Calu3 (cell line): ENCODE results near the gene PRRG4. TPM values are rescaled to one million over a fixed set of nuclear protein-coding genes. Genes with fewer than 3 reads are reported as not detected.

Experiments
- BruUV-seq: library from RNA; stranded (reverse); fragments of 400-500 nt; replicated peaks from 2 replicates; lab custom pipeline; 2021; lab: Mats Ljungman, UMichigan
- CTCF ChIA-PET: fragments of 300-600 bp; sonication (Branson Sonifier 250); formaldehyde crosslinking; loops from one replicate; lab custom pipeline; 2022; ENCODE audit warnings: antibody characterized with exemption; lab: Charles Lee
- DNase-seq: peaks from one replicate; pipeline ENCODE4 v3.0.0; 2022
- H3K27ac Mint-ChIP-seq: one replicate; pipeline ENCODE4 v1.8.0; 2022; ENCODE audit warnings: mixed read lengths; ENCODE audit not compliant: unreplicated experiment
- H3K27me3 Mint-ChIP-seq: one replicate; pipeline ENCODE4 v1.8.0; 2022; ENCODE audit warnings: mixed read lengths; ENCODE audit not compliant: unreplicated experiment
- H3K36me3 Mint-ChIP-seq: one replicate; pipeline ENCODE4 v1.8.0; 2022; ENCODE audit warnings: mild to moderate bottlenecking, moderate library complexity, mixed read lengths; ENCODE audit not compliant: insufficient read depth, unreplicated experiment
- H3K4me1 Mint-ChIP-seq: one replicate; pipeline ENCODE4 v1.8.0; 2022; ENCODE audit warnings: mild to moderate bottlenecking, low read depth, mixed read lengths; ENCODE audit not compliant: unreplicated experiment
- H3K4me3 Mint-ChIP-seq: one replicate; pipeline ENCODE4 v1.8.0; 2022; ENCODE audit warnings: mild to moderate bottlenecking, low read depth, moderate library complexity, mixed read lengths; ENCODE audit not compliant: unreplicated experiment
- H3K9me3 Mint-ChIP-seq: one replicate; pipeline ENCODE4 v1.8.0; 2022; ENCODE audit warnings: low read depth, mixed read lengths; ENCODE audit not compliant: unreplicated experiment
- intact Hi-C: fragments of 100-400 bp; cut with micrococcal nuclease; formaldehyde crosslinking; loops from one replicate; pipeline ENCODE4 v1.10.0; 2022; ENCODE audit not compliant: unreplicated experiment
- total RNA-seq: library from RNA; stranded (reverse); gene quantifications from 2 replicates; pipeline ENCODE4 v1.2.3, GENCODE V29; 2022
- TF ChIP-seq, protein P1 (sequence below): fragments of 200-600 bp; IDR thresholded peaks from one replicate; pipeline ENCODE4 v1.8.0; 2022; ENCODE audit warnings: antibody characterized with exemption; ENCODE audit not compliant: unreplicated experiment

PRRG4 gene
- total RNA-seq, 1 experiment from 2014 or later = 22.9 TPM

DNA sequence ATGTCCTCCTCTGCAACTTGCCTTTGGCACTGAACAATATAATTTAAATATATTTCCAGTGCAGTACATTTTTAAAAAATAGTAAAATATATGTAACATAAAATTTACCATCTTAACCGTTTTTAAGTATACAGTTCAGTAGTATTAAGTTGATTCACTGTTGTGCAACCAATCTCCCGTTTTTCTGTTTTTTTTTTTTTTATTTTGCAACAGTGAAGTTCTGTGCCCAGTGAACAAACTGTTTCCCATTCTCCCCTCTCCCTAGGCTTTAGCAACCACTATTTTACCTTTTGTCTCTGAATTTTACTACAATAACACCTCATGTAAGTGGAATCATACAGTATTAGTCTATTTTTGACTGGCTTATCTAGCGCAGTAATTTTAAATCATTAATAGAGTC lies 13.8 kb downstream of the PRRG4 start:
- Mint-ChIP-seq H3K27ac (no peak overlapping the region), H3K36me3 (peaks cover 21% of the 10 kb centered on the region), H3K9me3 (no peaks in the 10 kb centered on the region), H3K4me1 (no peaks in the 10 kb centered on the region), H3K27me3 (no peaks in the 10 kb centered on the region), H3K4me3 (no peak overlapping the region)
- DNase-seq = no peak
- TF ChIP-seq, protein P1, sequence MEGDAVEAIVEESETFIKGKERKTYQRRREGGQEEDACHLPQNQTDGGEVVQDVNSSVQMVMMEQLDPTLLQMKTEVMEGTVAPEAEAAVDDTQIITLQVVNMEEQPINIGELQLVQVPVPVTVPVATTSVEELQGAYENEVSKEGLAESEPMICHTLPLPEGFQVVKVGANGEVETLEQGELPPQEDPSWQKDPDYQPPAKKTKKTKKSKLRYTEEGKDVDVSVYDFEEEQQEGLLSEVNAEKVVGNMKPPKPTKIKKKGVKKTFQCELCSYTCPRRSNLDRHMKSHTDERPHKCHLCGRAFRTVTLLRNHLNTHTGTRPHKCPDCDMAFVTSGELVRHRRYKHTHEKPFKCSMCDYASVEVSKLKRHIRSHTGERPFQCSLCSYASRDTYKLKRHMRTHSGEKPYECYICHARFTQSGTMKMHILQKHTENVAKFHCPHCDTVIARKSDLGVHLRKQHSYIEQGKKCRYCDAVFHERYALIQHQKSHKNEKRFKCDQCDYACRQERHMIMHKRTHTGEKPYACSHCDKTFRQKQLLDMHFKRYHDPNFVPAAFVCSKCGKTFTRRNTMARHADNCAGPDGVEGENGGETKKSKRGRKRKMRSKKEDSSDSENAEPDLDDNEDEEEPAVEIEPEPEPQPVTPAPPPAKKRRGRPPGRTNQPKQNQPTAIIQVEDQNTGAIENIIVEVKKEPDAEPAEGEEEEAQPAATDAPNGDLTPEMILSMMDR = no peak
- CTCF ChIA-PET = interaction anchor here (0.5 kb wide), 1 partner anchor 85 kb away, joined by 4 read pairs; no protein-coding TSS in a partner anchor
- intact Hi-C loops = no loop called here
- no TSS peak for BruUV-seq

DNA sequence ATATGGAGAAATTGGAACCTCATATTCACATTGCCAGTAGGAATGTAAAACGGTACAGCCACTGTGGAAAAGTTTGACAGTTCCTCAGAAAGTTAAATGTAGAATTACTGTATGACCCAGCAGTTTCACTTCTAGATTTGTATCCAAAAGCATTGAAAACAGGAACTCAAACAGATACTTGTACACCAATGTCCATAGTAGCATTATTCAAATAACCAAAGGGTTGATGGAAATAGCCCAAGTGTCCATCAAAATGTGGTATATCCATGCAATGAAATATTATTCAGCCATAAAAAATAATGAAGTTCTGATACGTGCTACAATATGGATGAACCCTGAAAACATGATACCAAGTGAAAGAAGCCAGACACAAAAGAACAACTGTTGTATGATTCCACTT lies 17.8 kb downstream of the PRRG4 start:
- TF ChIP-seq, protein P1 = no peak
- H3K27me3 Mint-ChIP-seq = no peaks in the 10 kb centered on the region
- BruUV-seq = no TSS peak
- CTCF ChIA-PET = no interaction called here
- no peak for DNase-seq
- H3K36me3 Mint-ChIP-seq = peaks cover 9% of the 10 kb centered on the region
- H3K4me1 Mint-ChIP-seq = no peaks in the 10 kb centered on the region
- intact Hi-C loops = no loop called here
- H3K9me3 Mint-ChIP-seq = no peaks in the 10 kb centered on the region
- H3K4me3 Mint-ChIP-seq = no peak overlapping the region
- no peak overlapping the region for H3K27ac Mint-ChIP-seq

DNA sequence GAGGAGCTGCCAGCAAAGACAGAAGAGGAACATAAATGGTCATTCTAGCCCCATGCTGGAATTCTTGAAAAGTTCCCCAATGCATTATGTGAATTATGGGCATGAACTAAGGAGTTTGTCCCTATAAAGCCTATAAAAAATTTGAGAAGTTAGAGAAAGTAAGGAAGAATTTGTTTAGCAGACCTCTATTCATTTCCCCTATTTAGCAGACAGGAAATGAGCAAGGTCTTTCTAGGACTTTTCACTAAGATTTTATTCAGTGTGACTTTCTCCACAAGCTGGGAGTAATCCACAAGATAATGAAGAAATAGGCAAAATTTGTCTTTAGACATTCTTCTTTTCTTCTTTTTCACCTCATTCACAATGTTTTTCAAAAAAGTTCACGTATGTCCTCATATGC lies 20.0 kb downstream of the PRRG4 start:
- TF ChIP-seq, protein P1 = no peak
- peaks cover 17% of the 10 kb centered on the region for H3K36me3 Mint-ChIP-seq
- CTCF ChIA-PET = no interaction called here
- no peak for DNase-seq
- no peaks in the 10 kb centered on the region for H3K9me3 Mint-ChIP-seq
- intact Hi-C loops = no loop called here
- H3K27ac Mint-ChIP-seq = no peak overlapping the region
- H3K27me3 Mint-ChIP-seq = no peaks in the 10 kb centered on the region
- BruUV-seq = no TSS peak
- H3K4me1 Mint-ChIP-seq = no peaks in the 10 kb centered on the region
- H3K4me3 Mint-ChIP-seq = no peak overlapping the region

DNA sequence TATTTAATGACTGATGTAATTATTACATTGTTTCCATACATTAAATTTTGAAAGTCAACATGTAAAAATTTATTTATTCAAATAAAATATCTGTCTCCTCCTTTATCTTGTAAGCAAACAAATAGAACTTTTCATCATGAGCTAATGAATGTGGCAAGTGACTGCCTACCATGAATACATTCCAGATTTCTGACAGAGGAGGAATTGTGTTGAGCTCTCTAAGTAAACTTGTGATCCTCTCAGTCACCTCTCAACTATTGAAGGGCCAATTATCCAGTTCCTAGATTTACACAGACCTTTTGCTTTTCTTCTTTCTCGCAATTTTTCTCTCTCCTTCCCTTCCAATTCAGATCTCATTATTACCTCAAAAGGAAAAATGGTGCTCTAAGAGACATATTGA lies 21.5 kb downstream of the PRRG4 start:
- H3K27me3 Mint-ChIP-seq = no peaks in the 10 kb centered on the region
- no peak overlapping the region for H3K4me3 Mint-ChIP-seq
- H3K9me3 Mint-ChIP-seq = no peaks in the 10 kb centered on the region
- TF ChIP-seq, protein P1 = no peak
- H3K36me3 Mint-ChIP-seq = peaks cover 17% of the 10 kb centered on the region
- CTCF ChIA-PET = no interaction called here
- H3K4me1 Mint-ChIP-seq = no peaks in the 10 kb centered on the region
- H3K27ac Mint-ChIP-seq = no peak overlapping the region
- DNase-seq = no peak
- BruUV-seq = no TSS peak
- intact Hi-C loops = no loop called here
